Hematopoietic multipotent progenitor cell treated with erythropoietin and hydrocortisone succinate and interleukin-3 and kit ligand, for 8 days (in vitro differentiated cells): ENCODE results near the gene LRRC57.

Experiments
- DNase-seq: peaks from one replicate; pipeline ENCODE4 v3.0.0-alpha.2; 2015

The LRRC57 gene

GRCh38 chr15:42490671-42491538 is 57.7 kb downstream of the LRRC57 start, which contains the start of gene ZNF106:
TSS of gene ZNF106 (minus strand) at chr15:42491141. CDS start at chr15:42472289, 18,852 bp downstream.
- DNase-seq, result peak; percentile 93

GRCh38 chr15:42490291-42490670 is 58.3 kb downstream of the LRRC57 start:
- peak; percentile 32 for DNase-seq
